Measurements from ENCODE around the gene QRFP.
"Not testable (repeated sequence)": the region's sequence is repeated elsewhere in the genome, so short reads cannot be mapped to it uniquely, and the experiment has no call there.

Gene QRFP

DNA sequence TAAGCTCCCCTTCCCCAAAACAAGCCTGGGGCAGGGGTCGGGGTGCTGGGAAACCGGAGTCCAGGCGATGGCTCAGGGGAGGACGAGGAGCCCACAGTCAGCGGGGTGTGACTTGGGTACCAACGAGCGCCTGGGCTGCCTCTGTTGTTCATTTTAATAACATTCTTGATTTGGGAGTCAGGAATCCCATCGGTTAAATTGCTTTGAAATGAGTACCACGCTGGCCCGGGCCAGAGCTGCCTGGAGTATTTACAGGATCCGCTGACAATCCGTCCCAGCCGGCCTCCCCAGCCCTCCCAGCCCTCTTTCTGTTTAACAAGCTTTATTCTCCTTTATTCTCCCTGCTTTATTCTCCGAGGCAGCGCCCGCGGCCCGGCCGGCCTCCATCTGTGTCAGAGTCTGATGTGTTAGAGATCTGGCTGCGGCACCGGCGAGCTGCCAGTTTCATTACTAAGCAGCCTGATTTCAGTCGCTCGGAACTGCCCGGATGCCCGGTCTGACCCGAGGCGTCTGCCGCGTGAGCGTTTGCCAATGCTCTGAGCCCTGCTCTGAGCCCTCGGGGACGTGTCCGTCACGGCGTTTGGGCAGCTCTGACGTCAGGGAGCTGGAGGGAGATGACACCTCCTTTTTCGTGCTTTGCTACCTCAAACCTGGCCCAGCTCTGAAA is 16.5 kb upstream of the QRFP start:
- TF ChIP-seq, protein P1, sequence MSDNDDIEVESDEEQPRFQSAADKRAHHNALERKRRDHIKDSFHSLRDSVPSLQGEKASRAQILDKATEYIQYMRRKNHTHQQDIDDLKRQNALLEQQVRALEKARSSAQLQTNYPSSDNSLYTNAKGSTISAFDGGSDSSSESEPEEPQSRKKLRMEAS (IDR thresholded peaks at IDR 0.05; ENCODE audit: low read depth, low read length): no peak
- TF ChIP-seq POLR2A (IDR thresholded peaks at IDR 0.05; ENCODE audit: extremely low read depth, insufficient read length): no peak
- TF ChIP-seq, protein P2, sequence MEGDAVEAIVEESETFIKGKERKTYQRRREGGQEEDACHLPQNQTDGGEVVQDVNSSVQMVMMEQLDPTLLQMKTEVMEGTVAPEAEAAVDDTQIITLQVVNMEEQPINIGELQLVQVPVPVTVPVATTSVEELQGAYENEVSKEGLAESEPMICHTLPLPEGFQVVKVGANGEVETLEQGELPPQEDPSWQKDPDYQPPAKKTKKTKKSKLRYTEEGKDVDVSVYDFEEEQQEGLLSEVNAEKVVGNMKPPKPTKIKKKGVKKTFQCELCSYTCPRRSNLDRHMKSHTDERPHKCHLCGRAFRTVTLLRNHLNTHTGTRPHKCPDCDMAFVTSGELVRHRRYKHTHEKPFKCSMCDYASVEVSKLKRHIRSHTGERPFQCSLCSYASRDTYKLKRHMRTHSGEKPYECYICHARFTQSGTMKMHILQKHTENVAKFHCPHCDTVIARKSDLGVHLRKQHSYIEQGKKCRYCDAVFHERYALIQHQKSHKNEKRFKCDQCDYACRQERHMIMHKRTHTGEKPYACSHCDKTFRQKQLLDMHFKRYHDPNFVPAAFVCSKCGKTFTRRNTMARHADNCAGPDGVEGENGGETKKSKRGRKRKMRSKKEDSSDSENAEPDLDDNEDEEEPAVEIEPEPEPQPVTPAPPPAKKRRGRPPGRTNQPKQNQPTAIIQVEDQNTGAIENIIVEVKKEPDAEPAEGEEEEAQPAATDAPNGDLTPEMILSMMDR (IDR thresholded peaks at IDR 0.05; ENCODE audit: low read depth, low read length): no peak
- TF ChIP-seq MYC (IDR thresholded peaks at IDR 0.05; ENCODE audit: low read depth, low read length): no peak
- DNase-seq (ENCODE audit: low read depth): no peak
- H3K4me3 ChIP-seq (ENCODE audit: low read depth, low read length): no peak overlapping the region

DNA sequence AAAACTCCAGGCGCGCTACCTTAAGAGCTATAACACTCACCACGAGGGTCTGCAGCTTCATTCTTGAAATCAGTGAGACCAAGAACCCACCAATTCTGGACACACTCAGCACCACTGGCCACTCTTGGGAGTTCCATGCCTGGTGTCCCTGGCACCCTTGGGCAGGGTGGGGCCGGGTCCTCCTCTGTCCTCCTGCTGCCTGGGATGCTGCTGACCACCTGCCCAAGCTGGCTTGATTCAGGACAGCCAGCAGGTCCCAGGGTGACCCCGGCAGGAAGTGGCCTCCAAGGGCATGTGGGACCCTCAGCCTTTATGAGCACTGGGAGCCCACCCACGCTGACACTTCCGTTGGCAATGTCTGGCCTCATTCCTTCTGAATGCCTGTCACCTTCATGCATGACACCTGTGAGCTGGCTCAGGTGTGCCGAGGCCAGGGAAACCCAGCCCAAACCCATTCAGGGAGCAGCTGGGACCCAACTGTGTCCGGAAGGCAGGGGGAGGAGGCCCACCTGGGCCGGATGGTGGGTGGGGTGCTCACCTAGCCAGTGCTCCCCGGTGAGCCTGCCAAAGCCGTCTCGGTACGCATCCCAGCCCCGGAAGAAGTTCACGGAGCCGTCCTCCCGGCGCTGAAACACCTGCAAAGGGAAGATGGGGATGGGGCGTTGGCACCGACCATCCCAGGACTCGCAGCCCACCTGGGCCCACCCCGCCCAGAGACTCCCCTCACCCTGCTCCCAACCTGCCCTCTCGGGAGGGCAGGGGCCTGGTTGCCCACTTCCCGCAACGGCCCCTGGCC is 14.8 kb upstream of the QRFP start:
- H3K4me3 ChIP-seq (ENCODE audit: low read depth, low read length): no peak overlapping the region
- no peak for DNase-seq (ENCODE audit: low read depth)
- TF ChIP-seq, protein P2 (IDR thresholded peaks at IDR 0.05; ENCODE audit: low read depth, low read length): no peak
- TF ChIP-seq, protein P1 (IDR thresholded peaks at IDR 0.05; ENCODE audit: low read depth, low read length): no peak
- TF ChIP-seq POLR2A (IDR thresholded peaks at IDR 0.05; ENCODE audit: extremely low read depth, insufficient read length) (no peak), MYC (IDR thresholded peaks at IDR 0.05; ENCODE audit: low read depth, low read length) (no peak)

DNA sequence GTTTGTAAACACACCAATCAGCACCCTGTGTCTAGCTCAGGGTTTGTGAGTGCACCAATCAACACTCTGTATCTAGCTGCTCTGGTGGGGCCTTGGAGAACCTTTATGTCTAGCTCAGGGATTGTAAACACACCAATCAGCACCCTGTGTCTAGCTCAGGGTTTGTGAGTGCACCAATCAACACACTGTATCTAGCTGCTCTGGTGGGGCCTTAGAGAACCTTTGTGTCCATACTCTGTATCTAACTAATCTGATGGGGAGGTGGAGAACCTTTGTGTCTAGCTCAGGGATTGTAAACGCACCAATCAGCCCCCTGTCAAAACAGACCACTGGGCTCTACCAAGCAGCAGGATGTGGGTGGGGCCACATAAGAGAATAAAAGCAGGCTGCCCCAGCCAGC is 14.1 kb upstream of the QRFP start:
- not testable (repeated sequence) for DNase-seq (ENCODE audit: low read depth); H3K4me3 ChIP-seq (ENCODE audit: low read depth, low read length)

DNA sequence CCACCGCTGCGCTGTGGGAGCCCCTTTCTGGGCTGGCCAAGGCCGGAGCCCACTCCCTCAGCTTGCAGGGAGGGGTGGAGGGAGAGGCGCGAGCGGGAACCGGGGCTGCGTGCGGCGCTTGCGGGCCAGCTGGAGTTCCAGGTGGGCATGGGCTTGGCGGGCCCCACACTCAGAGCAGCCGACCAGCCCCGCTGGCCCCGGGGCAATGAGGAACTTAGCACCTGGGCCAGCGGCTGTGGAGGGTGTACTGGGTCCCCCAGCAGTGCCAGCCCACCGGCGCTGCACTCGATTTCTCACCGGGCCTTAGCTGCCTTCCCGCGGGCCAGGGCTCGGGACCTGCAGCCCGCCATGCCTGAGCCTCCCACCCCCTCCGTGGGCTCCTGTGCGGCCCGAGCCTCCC is 13.4 kb upstream of the QRFP start:
- DNase-seq (ENCODE audit: low read depth); H3K4me3 ChIP-seq (ENCODE audit: low read depth, low read length): not testable (repeated sequence)

DNA sequence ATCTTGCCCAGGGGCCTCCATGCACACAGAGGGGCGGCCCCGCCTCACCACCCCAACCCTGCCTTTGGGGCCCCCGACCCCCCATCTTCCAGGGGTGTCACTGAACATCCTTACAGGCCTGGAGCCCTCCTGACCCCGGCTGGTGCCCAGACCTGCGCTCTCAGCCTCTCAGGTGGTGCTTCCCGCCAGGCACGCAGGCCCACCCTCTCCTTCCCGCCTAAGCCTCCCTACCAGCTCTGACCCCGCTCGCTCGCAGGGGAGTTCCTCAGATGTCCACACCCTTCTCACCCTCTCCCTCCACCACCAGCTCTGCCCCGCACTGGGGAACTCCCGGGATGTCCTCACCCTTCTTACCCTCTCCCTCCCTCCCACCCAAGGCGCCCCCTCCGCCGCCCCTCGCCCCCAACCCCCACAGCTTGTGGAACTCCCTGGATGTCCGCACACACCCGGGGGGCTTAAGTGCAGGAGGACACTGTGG is 12.3 kb upstream of the QRFP start:
- no peak for DNase-seq (ENCODE audit: low read depth)
- no peak overlapping the region for H3K4me3 ChIP-seq (ENCODE audit: low read depth, low read length)
- TF ChIP-seq, protein P1 (IDR thresholded peaks at IDR 0.05; ENCODE audit: low read depth, low read length): no peak
- TF ChIP-seq, protein P2 (IDR thresholded peaks at IDR 0.05; ENCODE audit: low read depth, low read length): no peak
- TF ChIP-seq POLR2A (IDR thresholded peaks at IDR 0.05; ENCODE audit: extremely low read depth, insufficient read length): no peak
- TF ChIP-seq MYC (IDR thresholded peaks at IDR 0.05; ENCODE audit: low read depth, low read length): no peak

DNA sequence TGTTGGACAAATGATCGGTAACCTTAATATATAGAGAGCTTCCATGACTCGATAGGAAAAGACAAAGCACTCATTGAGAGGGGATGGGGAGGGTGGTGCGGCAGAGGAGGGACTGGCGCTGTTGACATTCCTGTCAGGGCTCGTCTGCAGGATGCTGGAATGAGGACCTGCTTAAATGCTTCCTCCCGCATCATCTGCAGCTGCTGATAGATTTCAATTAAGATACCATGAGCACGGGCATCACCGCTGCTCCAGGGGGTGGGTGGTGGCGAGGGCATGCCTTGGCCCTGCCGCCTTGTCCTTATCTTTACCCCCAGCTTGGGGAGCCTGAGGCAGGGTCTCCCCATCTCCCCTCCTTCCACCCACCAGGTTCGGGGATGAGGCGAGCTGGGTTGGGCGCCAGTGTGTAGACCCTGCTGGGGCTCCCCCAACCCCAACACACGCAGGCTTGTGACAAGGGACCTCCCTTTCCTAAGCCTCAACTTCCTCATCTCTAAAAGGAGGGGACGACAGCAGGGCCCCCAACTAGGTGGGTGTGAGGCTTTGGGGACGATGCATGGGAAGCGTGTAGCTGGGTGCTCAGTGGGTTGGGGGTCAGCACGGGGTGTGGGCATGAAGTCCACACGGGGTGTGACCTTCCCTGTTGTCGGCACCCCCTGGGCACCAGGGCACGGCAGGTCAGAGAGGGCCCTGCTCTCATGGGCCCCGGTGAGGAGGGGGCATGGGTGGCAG is 11.7 kb upstream of the QRFP start:
- DNase-seq (ENCODE audit: low read depth): no peak
- TF ChIP-seq, protein P2 (IDR thresholded peaks at IDR 0.05; ENCODE audit: low read depth, low read length): no peak
- TF ChIP-seq MYC (IDR thresholded peaks at IDR 0.05; ENCODE audit: low read depth, low read length) (no peak), POLR2A (IDR thresholded peaks at IDR 0.05; ENCODE audit: extremely low read depth, insufficient read length) (no peak)
- TF ChIP-seq, protein P1 (IDR thresholded peaks at IDR 0.05; ENCODE audit: low read depth, low read length): no peak
- no peak overlapping the region for H3K4me3 ChIP-seq (ENCODE audit: low read depth, low read length)

Data from NB4 (cell line).